ENCODE data around the gene SEMA5A. TPM values are rescaled to one million over a fixed set of nuclear protein-coding genes. Genes with fewer than 3 reads are reported as not detected.

SEMA5A gene
- total RNA-seq, 1 donor from 2014 or later: 0.44 TPM

DNA sequence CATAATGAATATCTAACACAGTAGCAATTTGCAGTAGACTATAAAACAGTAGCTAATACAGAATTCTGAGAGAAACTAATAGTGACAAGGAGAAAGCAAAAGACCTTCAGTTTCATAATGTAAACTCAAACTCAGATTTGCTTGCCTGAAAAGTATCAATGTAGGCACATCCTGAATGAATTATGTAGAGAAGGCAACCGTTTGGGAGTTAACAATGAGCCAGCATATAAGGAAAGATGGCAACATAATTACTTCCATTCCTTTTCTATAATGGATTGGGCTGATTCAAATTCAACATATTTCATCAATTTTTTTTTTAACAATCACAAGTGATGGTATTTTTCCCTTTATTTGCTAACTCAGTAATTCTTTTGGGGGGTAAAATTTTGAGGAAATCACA, 261.6 kb downstream of the SEMA5A start:
- intact Hi-C loops (cut with micrococcal nuclease): no loop called here

DNA sequence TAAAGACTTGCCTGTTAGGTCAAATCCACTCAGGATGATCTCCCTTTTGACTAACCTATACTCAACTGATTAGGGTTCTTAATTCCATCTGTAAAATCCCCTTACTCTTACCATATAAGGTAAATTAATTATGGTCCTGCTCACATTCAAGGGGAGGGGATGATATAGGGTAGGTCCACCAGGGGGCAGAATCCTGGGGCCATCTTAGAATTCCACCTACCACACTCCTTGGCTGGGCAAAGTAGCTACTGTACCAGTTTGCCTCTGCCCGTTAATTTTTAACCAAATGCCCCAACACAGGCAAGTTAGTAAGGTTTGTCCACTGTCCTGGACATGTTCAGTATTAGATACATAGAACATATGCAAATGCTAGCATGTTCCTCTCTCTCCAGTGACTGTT, 262.4 kb downstream of the SEMA5A start:
- intact Hi-C loops (cut with micrococcal nuclease): no loop called here

DNA sequence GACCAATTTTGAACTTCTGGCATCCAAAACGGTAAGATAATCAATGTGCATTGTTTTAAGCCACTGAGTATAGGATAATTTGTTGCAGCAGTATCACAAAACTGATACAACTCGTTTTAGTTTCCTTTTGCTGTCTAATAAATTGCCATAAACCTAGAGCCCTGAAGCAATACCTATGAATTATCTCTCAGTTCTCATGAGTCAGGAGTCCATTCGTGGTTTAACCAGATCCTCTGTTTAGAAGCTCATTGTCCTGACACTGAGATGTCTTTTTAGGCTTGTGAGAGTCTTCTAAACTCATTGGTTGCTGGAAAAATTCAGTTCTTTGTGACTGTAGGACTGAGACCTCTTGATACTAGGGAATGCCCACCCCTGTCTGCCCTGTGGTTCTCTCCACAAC, 262.9 kb downstream of the SEMA5A start:
- intact Hi-C loops (cut with micrococcal nuclease): no loop called here

DNA sequence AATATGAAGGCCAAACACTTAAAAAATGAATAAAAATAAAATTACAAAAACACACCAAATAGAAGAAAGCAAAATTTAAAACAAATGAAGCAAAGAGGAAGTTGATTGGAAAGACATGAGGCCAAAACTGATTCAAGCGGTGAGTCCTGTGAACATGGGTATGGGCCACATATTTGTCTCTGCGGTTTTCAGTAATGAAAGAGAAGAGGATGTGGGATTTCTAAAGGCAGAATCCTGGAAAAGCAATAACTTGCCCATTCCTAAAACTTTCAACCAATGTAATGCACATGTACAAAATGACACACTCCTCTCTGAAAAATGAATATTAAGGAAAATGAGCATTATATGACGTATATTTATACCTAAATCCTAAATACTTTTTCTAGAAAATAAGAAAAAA, 263.7 kb downstream of the SEMA5A start:
- intact Hi-C loops (cut with micrococcal nuclease): no loop called here

DNA sequence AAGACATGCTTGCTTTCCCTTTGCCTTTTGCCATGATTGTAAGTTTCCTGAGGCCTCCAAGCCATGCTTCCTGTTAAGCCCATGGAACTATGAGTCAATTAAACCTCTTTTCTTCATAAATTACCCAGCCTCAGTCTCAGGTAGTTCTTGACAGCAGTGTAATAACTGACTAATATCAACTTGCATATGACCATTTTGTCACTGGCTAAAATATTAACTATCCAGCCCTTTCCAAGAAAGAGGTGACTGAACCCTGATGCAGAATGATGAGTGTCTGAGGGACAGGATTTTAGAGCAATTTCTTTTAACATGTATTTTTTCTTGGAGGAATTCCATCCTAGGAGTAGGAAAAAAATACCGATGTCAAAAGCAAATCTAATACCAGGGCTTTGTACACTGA, 266.1 kb downstream of the SEMA5A start:
- intact Hi-C loops (cut with micrococcal nuclease): no loop called here

DNA sequence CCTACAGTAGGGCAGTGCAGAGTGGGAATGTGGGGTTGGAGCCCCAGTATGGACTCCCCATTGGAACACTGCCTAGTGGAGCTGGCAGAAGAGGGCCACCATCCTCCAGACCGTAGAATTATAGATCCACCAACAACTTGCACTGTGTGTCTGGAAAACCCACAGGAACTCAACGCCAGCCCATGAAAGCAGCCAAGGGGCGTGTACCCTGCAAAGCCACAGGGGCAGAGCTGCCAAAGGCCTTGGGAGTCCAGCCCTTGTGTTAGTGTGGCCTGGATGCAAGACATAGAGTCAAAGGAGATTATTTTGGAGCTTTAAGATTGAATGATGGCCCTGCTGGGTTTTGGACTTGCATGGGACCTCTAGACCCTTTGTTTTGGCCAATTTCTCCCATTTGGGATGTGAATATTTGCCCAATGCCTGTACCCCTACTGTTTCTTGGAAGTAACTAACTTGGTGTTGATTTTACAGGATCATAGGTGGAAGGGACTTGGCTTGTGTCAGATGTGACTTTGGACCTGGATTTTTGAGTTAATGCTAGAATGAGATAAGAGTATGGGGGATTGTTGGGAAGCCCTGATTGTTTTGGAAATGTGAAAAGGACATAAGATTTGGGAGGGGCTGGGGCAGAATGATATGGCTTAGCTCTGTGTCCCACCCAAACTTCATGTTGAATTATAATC, 266.8 kb downstream of the SEMA5A start:
- intact Hi-C loops (cut with micrococcal nuclease): no loop called here

DNA sequence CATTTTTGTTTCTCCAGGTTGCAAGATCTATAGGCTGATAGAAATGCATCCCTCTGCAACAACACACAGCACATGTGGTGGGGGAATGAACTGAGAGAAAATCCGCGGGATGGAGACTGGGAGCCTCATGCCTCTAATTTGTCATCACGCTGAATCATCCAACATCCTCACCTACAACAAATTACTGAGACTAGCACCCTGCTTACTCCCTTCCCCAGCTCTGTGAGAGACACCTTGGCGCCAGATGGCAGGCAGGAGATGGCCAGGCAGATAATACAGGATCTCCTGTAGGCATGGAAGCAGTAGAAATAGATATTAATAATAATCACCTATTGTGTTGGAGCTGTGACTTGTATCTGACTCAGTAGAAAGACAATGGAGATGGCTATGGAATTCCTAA, 276.9 kb downstream of the SEMA5A start:
- intact Hi-C loops (cut with micrococcal nuclease): no loop called here

DNA sequence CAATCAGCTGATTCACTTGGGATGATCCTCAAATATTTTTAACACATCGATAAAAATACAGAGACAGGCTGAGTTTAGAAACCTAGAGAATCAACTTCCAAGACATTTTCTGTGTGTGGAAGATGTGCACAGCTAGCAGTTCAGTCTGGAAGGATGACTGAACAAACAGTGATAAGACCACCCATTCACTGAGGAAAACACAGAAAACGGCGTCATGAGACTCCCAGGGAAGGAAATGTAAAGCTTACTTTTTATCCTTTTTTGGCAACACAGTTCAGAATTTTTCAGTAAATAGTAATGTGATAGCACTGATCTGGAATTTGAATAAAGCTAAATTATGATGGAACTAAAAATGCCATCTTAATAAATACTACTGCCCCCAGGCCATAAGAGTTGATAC, 277.6 kb downstream of the SEMA5A start:
- intact Hi-C loops (cut with micrococcal nuclease): no loop called here

DNA sequence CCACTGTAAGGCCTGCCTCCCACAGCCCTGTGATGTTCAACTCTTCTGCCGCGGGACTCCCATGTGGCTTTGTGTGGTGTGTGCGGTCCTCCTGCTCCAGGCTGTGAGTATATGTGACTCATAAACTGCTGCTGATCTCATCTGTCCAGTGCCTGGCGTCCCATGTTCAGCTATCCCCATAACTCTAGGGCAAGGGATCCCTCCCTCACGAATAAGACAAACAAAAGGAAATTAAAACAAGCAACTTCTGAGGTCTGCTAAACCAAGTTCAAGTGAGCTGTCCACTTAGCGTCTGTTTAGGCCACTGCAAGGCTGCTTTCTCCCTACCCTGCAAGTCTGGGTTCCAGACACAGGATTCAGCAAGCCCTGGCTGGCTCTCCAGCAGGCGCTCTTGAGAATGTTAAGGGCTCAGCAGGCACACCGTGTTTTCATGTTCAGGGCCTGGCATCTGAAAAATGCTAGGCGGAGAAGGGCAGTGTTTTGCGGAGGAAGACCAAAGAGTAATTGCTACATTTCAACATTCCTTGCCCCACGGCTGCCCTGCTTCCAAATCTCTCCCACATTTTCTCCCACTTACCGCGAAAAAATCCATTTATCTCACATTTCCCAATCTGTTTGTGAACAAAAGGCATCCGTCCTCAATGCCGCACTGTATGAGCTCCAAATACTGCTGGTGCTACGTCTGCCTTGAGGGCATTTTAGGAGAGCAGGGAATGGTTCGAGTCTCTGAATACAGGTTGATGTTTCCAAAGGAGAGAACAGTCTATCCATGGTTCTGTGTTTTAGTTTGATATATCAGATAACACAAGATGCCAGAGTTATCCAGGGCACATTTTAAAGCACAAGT, 280.2 kb downstream of the SEMA5A start:
- intact Hi-C loops (cut with micrococcal nuclease): no loop called here

DNA sequence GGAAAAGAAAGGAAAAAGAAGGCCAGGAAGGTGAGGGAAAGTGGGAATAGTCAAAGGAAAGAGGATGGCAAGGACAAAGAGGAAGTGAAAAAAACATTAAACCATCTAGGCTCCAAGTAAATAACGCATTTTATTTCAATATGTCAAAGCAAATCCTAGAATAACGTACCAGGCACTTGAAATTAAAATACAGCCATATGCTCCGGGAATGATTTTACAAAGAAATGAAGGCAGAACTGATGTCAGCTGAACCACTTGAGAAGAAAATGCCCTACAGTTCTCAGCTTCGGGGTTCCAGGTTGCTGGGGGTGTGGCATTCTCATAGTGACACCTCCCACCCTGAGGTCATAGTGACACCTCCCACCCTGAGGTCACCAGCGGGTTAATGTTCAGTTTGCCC, 281.6 kb downstream of the SEMA5A start:
- intact Hi-C loops (cut with micrococcal nuclease): no loop called here

DNA sequence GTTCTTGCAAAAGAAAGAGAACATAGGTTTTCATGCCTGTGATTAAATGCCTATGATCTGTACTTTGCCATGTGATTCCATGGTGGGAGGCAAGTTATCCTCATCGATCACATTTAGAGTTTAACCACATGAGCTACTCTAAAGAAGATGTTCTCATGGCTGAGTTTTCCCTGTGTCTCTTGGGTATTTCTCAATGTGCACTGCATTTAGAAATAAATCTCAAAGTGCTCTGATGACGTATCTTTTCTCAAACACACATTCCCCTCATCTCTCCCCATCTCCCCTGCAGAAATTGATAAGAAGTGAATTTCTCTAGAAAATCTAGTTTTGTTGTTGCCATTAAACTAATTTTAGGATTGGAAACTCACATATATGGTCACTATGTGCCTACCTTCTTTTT, 282.2 kb downstream of the SEMA5A start:
- intact Hi-C loops (cut with micrococcal nuclease): no loop called here

DNA sequence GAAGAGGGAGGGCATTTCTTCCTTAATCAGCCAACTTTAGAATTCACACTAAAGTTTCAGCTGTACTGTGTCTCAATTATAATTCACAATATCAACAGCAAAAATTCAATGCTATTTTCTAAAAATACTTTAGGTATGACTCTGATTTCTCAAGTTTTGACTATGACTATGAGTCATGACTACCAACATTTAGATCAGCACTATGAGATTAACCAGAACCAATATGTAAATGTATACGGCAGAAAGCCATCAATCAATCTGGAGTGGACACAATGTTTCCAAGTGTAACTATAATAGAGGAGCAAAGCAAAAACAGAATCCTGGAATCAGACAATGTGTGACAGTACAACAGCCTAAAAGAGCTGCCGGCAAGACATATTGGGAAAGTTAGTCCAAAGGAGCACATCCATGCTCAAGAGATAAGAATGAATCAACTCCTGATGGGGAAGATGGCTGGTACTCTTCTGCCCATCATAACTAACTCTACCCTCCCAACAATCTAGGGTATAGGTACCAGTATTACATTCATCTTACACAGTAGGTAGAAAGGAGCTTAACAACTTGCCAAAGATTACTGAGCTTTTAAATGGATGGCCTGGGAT, 294.4 kb downstream of the SEMA5A start:
- intact Hi-C loops (cut with micrococcal nuclease): no loop called here

DNA sequence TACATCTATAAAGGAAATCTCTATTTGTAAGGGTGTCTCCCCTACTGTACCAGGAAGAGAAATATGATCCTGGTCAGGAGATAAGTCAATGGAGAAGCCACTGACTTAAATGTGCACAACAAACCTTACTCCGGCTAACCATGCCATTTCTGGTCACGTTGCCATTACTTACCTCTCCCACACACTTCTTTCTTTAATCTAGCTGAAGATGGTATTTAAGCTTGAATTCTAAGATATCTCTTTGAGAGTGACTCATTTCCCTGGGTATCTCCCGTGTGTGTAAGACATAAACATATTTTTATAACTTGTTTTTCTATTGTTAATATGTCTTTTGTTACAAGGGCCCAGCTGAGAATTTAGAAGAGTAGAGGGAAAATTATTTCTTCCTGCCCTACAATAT, 296.6 kb downstream of the SEMA5A start:
- intact Hi-C loops (cut with micrococcal nuclease): no loop called here

DNA sequence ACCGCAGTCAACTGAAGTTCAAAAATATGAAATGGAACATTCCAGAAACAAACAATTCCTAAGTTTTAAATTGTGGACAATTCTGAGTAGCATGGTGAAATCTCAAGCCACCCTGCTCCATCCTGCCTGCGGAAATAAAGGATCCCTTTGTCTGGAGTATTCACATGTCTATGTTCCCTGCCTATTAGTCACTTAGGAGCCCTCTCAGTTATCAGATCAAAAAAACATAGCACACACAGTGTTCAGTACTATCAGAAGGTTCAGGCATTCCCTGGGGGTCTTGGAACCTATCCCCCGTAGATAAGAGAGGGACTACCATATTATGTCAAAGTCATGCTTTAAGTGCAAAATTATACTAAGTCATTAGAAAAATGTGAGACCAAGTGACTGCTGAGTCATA, 300.8 kb downstream of the SEMA5A start:
- intact Hi-C loops (cut with micrococcal nuclease): no loop called here

DNA sequence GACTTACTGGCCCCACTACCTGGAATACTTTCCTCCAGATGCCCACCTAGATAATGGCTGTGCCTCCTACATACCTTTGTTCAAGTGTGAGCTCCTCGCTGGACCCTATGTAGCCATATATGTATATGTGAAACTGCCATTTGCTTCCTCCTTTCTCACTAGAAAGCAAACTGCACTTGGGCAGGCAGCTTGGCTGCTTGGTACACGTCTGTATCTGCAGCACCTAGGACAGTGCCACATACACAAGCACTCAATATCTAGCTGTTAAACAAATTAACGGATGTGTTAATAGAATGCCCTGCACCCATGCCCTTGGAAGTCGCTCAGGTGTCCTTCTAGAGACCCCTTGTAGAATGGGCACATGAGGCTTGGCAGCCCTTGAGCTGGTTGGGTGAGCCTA, 301.5 kb downstream of the SEMA5A start:
- intact Hi-C loops (cut with micrococcal nuclease): no loop called here

DNA sequence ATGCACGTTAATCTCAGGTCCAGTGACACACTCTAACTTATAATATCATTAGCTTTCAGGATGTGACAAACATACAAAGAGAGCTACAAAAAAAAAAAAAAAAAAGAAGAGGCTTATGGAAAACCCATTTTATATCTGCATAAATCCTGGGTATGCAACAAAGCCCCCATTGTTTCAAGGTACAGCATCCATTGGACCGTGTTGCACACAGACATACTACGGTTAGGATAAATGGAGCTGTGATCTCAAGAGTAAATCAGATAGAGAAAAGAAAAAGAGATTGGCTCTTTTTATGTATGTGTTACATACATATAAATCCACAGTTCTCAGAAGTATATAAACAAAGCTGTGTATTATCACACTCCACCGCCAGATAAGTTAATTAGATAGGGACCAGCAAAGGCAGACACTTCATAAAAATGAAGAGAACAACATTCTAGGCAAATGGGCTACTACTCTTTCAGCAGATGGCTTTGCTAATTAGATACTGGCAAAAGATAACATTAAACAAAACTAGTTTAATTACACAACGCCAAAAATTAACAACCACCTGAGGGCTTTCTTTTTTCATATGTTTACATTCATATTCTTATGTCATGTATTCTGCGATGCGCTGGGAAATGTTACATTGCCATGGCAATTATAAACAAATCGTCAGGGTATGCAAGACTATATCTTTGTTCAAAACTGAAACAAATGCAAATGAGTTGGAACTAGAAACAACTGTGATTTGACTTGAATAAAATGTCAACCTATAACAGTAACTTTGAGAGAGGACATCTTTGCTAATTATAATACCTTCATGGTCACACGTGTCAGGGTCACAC, 304.2 kb downstream of the SEMA5A start:
- intact Hi-C loops (cut with micrococcal nuclease): no loop called here

DNA sequence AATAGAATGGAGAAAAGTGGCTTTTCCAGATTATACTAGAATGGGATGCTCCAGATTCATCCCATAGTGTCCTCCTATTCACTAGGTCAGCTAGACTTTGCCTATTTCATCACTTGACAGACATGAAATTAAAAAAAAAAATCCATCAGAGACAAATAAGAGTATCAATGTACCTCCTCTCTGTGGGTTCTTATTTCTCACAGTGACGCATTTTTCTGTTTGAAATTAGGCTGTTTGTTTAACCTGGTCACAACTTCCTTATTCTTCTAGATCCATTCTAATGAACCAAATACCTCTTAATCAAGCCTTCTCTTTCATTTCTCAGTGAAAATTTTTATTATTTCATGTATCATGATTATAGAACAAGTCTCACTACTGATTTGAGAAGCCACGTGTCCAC, 305.4 kb downstream of the SEMA5A start:
- intact Hi-C loops (cut with micrococcal nuclease): no loop called here

DNA sequence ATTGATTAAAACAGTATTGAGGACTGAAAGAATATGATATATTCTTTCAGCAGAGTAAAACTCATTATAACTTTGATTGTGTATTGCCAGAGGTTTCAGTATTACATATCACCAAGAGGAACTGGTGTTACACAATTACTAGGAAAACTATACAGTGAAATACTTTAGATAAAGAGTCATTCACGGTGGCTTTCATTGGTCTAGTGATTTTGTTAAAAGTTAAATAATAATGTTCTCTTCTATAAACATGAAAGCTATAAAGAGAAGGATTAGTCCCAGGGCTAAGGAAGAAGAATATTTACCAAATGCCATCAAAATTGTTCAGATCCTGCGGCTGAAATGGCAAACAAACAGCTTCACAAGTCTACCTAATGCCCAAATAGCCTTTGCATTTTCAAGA, 306.2 kb downstream of the SEMA5A start:
- intact Hi-C loops (cut with micrococcal nuclease): no loop called here

DNA sequence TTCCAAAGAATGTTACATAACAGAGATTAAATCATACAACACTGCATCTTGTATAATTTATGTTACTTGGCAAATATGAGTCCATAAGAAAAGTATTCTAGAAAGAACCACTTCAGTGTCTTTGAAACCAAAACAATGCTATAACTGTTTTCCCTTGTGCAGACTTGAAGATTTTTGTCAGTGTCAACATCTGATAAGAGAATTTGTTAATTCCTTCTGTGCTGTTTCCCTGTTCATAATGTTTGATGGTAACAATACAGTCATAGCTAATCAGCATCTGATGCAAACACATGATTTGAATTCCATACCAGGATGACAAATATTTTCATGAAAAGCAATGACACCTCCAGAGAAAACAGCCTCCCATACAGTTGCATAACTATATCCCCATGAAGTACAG, 306.8 kb downstream of the SEMA5A start:
- intact Hi-C loops (cut with micrococcal nuclease): no loop called here

DNA sequence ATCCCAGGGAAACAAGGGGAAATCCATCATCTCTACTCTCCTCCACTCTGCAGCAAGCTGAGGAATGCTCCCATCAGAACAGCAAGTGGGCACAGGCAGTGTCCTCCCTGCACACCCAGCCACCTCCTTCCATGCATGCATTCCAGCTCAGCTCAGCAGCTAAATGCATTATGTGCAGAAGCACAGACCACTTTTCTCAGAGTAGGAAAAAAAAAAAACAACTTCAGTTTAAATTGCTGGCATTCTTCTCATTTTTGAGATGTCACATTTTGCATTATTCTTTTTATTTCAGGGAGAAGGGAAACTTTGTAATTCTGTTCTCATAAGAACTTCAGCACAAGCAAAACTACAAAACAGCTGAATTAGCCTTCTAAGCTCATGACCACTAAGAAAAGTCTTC, 312.2 kb downstream of the SEMA5A start:
- intact Hi-C loops (cut with micrococcal nuclease): no loop called here

DNA sequence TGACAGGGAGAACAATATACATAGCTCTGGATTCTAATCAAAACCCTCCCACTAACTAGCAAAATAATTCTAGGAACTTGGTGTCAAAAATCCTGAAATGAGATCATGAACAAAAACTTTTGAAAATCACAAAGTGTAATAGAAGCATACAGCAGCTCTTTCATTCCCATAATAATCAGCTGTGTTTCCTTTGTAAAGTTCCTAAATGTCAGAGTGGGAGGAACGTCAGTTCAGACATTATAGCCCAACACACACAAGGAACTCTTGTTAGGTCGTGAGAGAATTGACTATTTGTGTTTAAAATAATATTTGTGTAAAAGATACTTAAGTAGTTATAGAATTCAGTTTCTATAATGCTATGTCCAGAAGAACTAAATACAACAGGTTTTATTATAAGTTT, 312.8 kb downstream of the SEMA5A start:
- intact Hi-C loops (cut with micrococcal nuclease): no loop called here

DNA sequence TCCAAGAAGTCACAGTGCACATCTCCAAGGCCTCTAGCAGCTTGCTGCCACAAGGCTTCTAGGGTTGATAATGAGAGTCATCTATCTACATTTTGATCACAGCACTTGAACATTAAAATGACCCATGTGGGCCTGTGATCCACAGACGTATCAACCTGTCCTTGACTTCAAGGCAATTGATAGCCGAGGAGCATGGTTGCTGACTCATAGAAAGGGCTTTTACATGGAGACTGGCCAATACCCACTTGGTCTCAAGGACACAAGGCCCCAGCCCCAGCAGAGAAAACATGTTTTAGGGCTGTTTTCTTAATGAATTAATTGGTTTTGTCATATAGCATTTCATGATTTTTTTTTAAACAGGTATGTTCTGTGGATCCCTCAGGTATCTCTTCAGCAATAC, 314.0 kb downstream of the SEMA5A start:
- intact Hi-C loops (cut with micrococcal nuclease): no loop called here

Data from T-helper 1 cell treated with Interleukin-12 subunit alpha and Interleukin-12 subunit beta and Interleukin-4 antibody, amounts not matched to agents 30 ng/mL and 1 ng/mL, for 36 hours (primary cell).